ENCODE measurements around the gene PSME3IP1. TPM values are rescaled to one million over a fixed set of nuclear protein-coding genes. Genes with fewer than 3 reads are reported as not detected.
"Not testable (repeated sequence)": the region's sequence is repeated elsewhere in the genome, so short reads cannot be mapped to it uniquely, and the experiment has no call there.

PSME3IP1 gene
- total RNA-seq, 1 donor from 2014 or later: 77.8 TPM

- no peak for TF ChIP-seq CTCF (IDR thresholded peaks at IDR 0.05)
- Histone ChIP-seq H3K4me1 (peaks cover 3% of the 10 kb centered on the region), H3K27me3 (no peaks in the 10 kb centered on the region), H3K27ac (no peak overlapping the region), H3K9me3 (no peaks in the 10 kb centered on the region), H3K4me3 (no peak overlapping the region), H3K36me3 (peaks cover 31% of the 10 kb centered on the region)
- intact Hi-C loops (cut with DNase I): no loop called here
- ATAC-seq: no peak
- no peak for DNase-seq
Measured at GRCh38 chr16:57115168-57115513, 70.7 kb downstream of the PSME3IP1 start.

- DNase-seq (no peak), ATAC-seq (no peak)
- TF ChIP-seq CTCF (IDR thresholded peaks at IDR 0.05): no peak
- peaks cover 3% of the 10 kb centered on the region for H3K4me1 ChIP-seq
- no peak overlapping the region for H3K4me3 ChIP-seq
- no peaks in the 10 kb centered on the region for H3K27me3 ChIP-seq
- intact Hi-C loops (cut with DNase I): no loop called here
- H3K36me3 ChIP-seq: peaks cover 31% of the 10 kb centered on the region
- no peaks in the 10 kb centered on the region for H3K9me3 ChIP-seq
- no peak overlapping the region for H3K27ac ChIP-seq
Measured at GRCh38 chr16:57113664-57114063, 72.2 kb downstream of the PSME3IP1 start.

- H3K27me3 ChIP-seq: no peaks in the 10 kb centered on the region
- DNase-seq (no peak), ATAC-seq (no peak)
- no peak for TF ChIP-seq CTCF (IDR thresholded peaks at IDR 0.05)
- H3K9me3 ChIP-seq: no peaks in the 10 kb centered on the region
- H3K36me3 ChIP-seq: peaks cover 31% of the 10 kb centered on the region
- no peak overlapping the region for H3K27ac ChIP-seq
- no peak overlapping the region for H3K4me3 ChIP-seq
- peaks cover 3% of the 10 kb centered on the region for H3K4me1 ChIP-seq
- intact Hi-C loops (cut with DNase I): no loop called here
Measured at GRCh38 chr16:57113042-57113453, 72.8 kb downstream of the PSME3IP1 start.

GRCh38 chr16:57112403-57113041, 73.3 kb downstream of the PSME3IP1 start:
- no peak for DNase-seq
- TF ChIP-seq CTCF (IDR thresholded peaks at IDR 0.05): no peak
- Histone ChIP-seq H3K27me3 (no peaks in the 10 kb centered on the region), H3K36me3 (peaks cover 27% of the 10 kb centered on the region), H3K9me3 (no peaks in the 10 kb centered on the region), H3K27ac (no peak overlapping the region), H3K4me3 (no peak overlapping the region), H3K4me1 (peaks cover 3% of the 10 kb centered on the region)
- intact Hi-C loops (cut with DNase I): no loop called here
- no peak for ATAC-seq

GRCh38 chr16:57111420-57111819, 74.4 kb downstream of the PSME3IP1 start:
- DNase-seq: no peak
- Histone ChIP-seq H3K9me3 (no peaks in the 10 kb centered on the region), H3K4me1 (peaks cover 3% of the 10 kb centered on the region), H3K27me3 (no peaks in the 10 kb centered on the region), H3K4me3 (no peak overlapping the region), H3K36me3 (peaks cover 17% of the 10 kb centered on the region), H3K27ac (no peak overlapping the region)
- TF ChIP-seq CTCF (IDR thresholded peaks at IDR 0.05): no peak
- ATAC-seq: no peak
- intact Hi-C loops (cut with DNase I): no loop called here

GRCh38 chr16:57110937-57111336, 74.9 kb downstream of the PSME3IP1 start:
- no peaks in the 10 kb centered on the region for H3K9me3 ChIP-seq
- no peak overlapping the region for H3K27ac ChIP-seq
- TF ChIP-seq CTCF (IDR thresholded peaks at IDR 0.05): no peak
- DNase-seq (no peak), ATAC-seq (no peak)
- no peak overlapping the region for H3K4me3 ChIP-seq
- no peaks in the 10 kb centered on the region for H3K27me3 ChIP-seq
- intact Hi-C loops (cut with DNase I): no loop called here
- peaks cover 3% of the 10 kb centered on the region for H3K4me1 ChIP-seq
- H3K36me3 ChIP-seq: peaks cover 14% of the 10 kb centered on the region

- intact Hi-C loops (cut with DNase I); H3K9me3 ChIP-seq; ATAC-seq; DNase-seq; H3K27me3 ChIP-seq; H3K27ac ChIP-seq; H3K4me3 ChIP-seq; H3K4me1 ChIP-seq: not testable (repeated sequence)
- peaks cover 13% of the 10 kb centered on the region for H3K36me3 ChIP-seq
Measured at GRCh38 chr16:57109259-57110105, 76.4 kb downstream of the PSME3IP1 start.

All from upper lobe of right lung (tissue), 1 donor.